Psoas muscle (tissue), 8 donors: ENCODE measurements around the gene SH3RF3. TPM values are rescaled to one million over a fixed set of nuclear protein-coding genes. Genes with fewer than 3 reads are reported as not detected.

Source experiments
- ATAC-seq, 4 donors: fragments of 200-7000 bp; cut with Tn5 transposase; one replicate each; pipeline ENCODE4 v1.9.1; 2020; ENCODE audit warnings: moderate library complexity in 3 of 4, mild to moderate bottlenecking in 2 of 4
- DNase-seq, 2 donors: peaks; one replicate each; pipeline ENCODE4 v3.0.0-alpha.2; 2020
- H3K27ac ChIP-seq: fragments of 200-600 bp; one replicate; pipeline ENCODE4 v1.8.0; 2022
- H3K27me3 ChIP-seq, 3 donors: fragments of 200-600 bp in 1 of 3; one replicate each; pipeline versions ENCODE4 v1.6.1 to v1.8.0; 2013 to 2022; ENCODE audit warnings: low read length in 2 of 3, mild to moderate bottlenecking in 2 of 3, moderate library complexity in 1 of 3; ENCODE audit not compliant: insufficient read depth in 3 of 3
- H3K36me3 ChIP-seq, 2 donors: fragments of 200-600 bp in 1 of 2; one replicate each; pipeline versions ENCODE4 v1.6.1 to v1.8.0; 2013 to 2022; ENCODE audit warnings: low read depth in 1 of 2, mild to moderate bottlenecking in 1 of 2, moderate library complexity in 1 of 2; ENCODE audit not compliant: insufficient read depth in 1 of 2
- H3K4me1 ChIP-seq: fragments of 200-600 bp; one replicate; pipeline ENCODE4 v1.8.0; 2022
- H3K4me3 ChIP-seq: fragments of 200-600 bp; one replicate; pipeline ENCODE4 v1.8.0; 2022; ENCODE audit warnings: mild to moderate bottlenecking
- H3K9me3 ChIP-seq: fragments of 200-600 bp; one replicate; pipeline ENCODE4 v1.8.0; 2022
- CTCF ChIP-seq: fragments of 200-600 bp; IDR thresholded peaks from one replicate; pipeline ENCODE4 v1.8.0; 2022; ENCODE audit warnings: antibody characterized with exemption
- WGBS, 3 donors: extraction: QIAGEN DNeasy Blood & Tissue Kit; methylation state at CpG; one replicate each; pipeline versions ENCODE4 v1.1.6 to v1.1.7; 2013; 5-methylcytosine and 5-hydroxymethylcytosine counted together
- intact Hi-C, 2 donors: fragments of 100-400 bp; cut with DNase I; formaldehyde crosslinking; loops; one replicate each; pipeline versions ENCODE4 v1.11.0 to v1.14.2; 2022
- polyA plus RNA-seq, 3 donors: library from polyadenylated mRNA; stranded (reverse); fragments of 200-250 nt; gene quantifications; one replicate each; pipeline ENCODE4 v1.2.3, GENCODE V29; 2013
- total RNA-seq, 4 donors: library from RNA; stranded (reverse); fragmentation: NEBNext Ultra II Directional in 2 of 4; extraction: Animal tissue kit (Norgen Biotek cat#: 25700) in 2 of 4; gene quantifications; one replicate each; pipeline versions ENCODE4 v1.2.1 to v1.2.4, GENCODE V29; 2021 to 2023
- donor health status: healthy with polysubstance abuse.
- donor health status: DM: no; HTN: no; CAD: no; lungs with moderate emphysema.
- donor health status: Bipolar disorder and iron deficiency.
- donor health status: healthy.
- donor health status: DM: yes; HTN: yes; CAD: no.
- donor health status: DM: no; HTN: no; CAD: no.
- donor health status: DM: no; HTN: no; CAD: no.
- donor health status: DM: yes; HTN: yes; CAD: no.

Gene SH3RF3
- total and polyA plus RNA-seq, 7 donors, result 4.6 to 27.0 (median 9.0) TPM

- H3K9me3 ChIP-seq, result no peaks in the 10 kb centered on the region
- TF ChIP-seq CTCF, result no peak
- no peak for DNase-seq
- intact Hi-C loops, result loop anchor here in 1 of 2 donors (5.0 kb wide), 1 partner anchor 41 kb away; no protein-coding TSS in a partner anchor
- H3K27me3 ChIP-seq, result no peaks in the 10 kb centered on the region
- peaks cover 60% of the 10 kb centered on the region for H3K4me1 ChIP-seq
- no peak overlapping the region for H3K4me3 ChIP-seq
- ATAC-seq, result no peak
- WGBS, 3 donors, result 80 to 86% (median 81%) methylated on average over 6 of the region's 6 CpGs
- H3K36me3 ChIP-seq, result no peaks in the 10 kb centered on the region
- H3K27ac ChIP-seq, result peak overlapping the region; percentile 69
Observed at GRCh38 chr2:109451671-109452070, 322.7 kb downstream of the SH3RF3 start.

GRCh38 chr2:109452318-109453305 lies 323.6 kb downstream of the SH3RF3 start:
- intact Hi-C loops, result loop anchor here in 1 of 2 donors (5.0 kb wide), 1 partner anchor 40 kb away; no protein-coding TSS in a partner anchor
- no peak for TF ChIP-seq CTCF
- H3K4me1 ChIP-seq, result peaks cover 57% of the 10 kb centered on the region
- DNase-seq (no peak), ATAC-seq (no peak)
- H3K27ac ChIP-seq, result no peak overlapping the region
- WGBS, 3 donors, result 94 to 96% (median 94%) methylated on average over 16 to 17 of the region's 17 CpGs
- no peak overlapping the region for H3K4me3 ChIP-seq
- no peaks in the 10 kb centered on the region for H3K27me3 ChIP-seq
- no peaks in the 10 kb centered on the region for H3K36me3 ChIP-seq
- H3K9me3 ChIP-seq, result no peaks in the 10 kb centered on the region

- H3K27ac ChIP-seq, result no peak overlapping the region
- no peak for ATAC-seq
- H3K9me3 ChIP-seq, result no peaks in the 10 kb centered on the region
- TF ChIP-seq CTCF, result no peak
- H3K27me3 ChIP-seq, result no peaks in the 10 kb centered on the region
- intact Hi-C loops, result loop anchor here in 1 of 2 donors (5.0 kb wide), 1 partner anchor 39 kb away; no protein-coding TSS in a partner anchor
- no peaks in the 10 kb centered on the region for H3K36me3 ChIP-seq
- DNase-seq, result no peak
- H3K4me1 ChIP-seq, result peaks cover 53% of the 10 kb centered on the region
- WGBS, 3 donors, result 73 to 84% (median 75%) methylated on average over 15 of the region's 15 CpGs
- H3K4me3 ChIP-seq, result no peak overlapping the region
Observed at GRCh38 chr2:109453371-109453995, 324.5 kb downstream of the SH3RF3 start.

GRCh38 chr2:109454304-109454703 lies 325.3 kb downstream of the SH3RF3 start:
- H3K27me3 ChIP-seq, result no peaks in the 10 kb centered on the region
- ATAC-seq, result no peak
- 88 to 94% (median 91%) methylated on average over 6 of the region's 6 CpGs for WGBS, 3 donors
- H3K4me1 ChIP-seq, result peaks cover 48% of the 10 kb centered on the region
- intact Hi-C loops, result loop anchor here in 1 of 2 donors (5.0 kb wide), 1 partner anchor 38 kb away; no protein-coding TSS in a partner anchor
- no peak overlapping the region for H3K4me3 ChIP-seq
- no peak for DNase-seq
- no peak for TF ChIP-seq CTCF
- no peaks in the 10 kb centered on the region for H3K9me3 ChIP-seq
- H3K27ac ChIP-seq, result no peak overlapping the region
- H3K36me3 ChIP-seq, result no peaks in the 10 kb centered on the region
